Erythroblast (primary cell): ENCODE results near the gene LOXL1.

Experiments
- GATA1 ChIP-seq: IDR thresholded peaks from 2 replicates; pipeline ENCODE4 v1.6.1; 2011; ENCODE audit warnings: low read depth, mild to moderate bottlenecking, control low read depth, low read length, moderate library complexity
- POLR2A ChIP-seq: IDR thresholded peaks from 2 replicates; pipeline ENCODE4 v1.6.1; 2011; ENCODE audit warnings: mild to moderate bottlenecking, low read length

GRCh38 chr15:73941044-73941443 lies 14.8 kb downstream of the LOXL1 start:
- TF ChIP-seq POLR2A (no peak), GATA1 (no peak)
